Vagina (tissue), 2 donors: ENCODE measurements around the gene BFSP1.

Source experiments
- POLR2AphosphoS5 ChIP-seq, 2 donors: sonication (generic); formaldehyde crosslinking; IDR thresholded peaks; one replicate each; pipeline ENCODE4 v1.9.0; 2017; ENCODE audit warnings: antibody characterized with exemption in 2 of 2, mild to moderate bottlenecking in 2 of 2, low read depth in 1 of 2; ENCODE audit not compliant: insufficient read depth in 1 of 2
- TF ChIP-seq, protein P1 (sequence below), 3 experiments: fragments of 450-650 bp in 2 of 3; fragments of 200-600 bp in 1 of 3; sonication (generic) in 1 of 3; IDR thresholded peaks; one replicate each; pipeline ENCODE4 v1.5.1; 2017 to 2019; ENCODE audit warnings: antibody characterized with exemption in 3 of 3, mild to moderate bottlenecking in 2 of 3, moderate library complexity in 2 of 3

DNA sequence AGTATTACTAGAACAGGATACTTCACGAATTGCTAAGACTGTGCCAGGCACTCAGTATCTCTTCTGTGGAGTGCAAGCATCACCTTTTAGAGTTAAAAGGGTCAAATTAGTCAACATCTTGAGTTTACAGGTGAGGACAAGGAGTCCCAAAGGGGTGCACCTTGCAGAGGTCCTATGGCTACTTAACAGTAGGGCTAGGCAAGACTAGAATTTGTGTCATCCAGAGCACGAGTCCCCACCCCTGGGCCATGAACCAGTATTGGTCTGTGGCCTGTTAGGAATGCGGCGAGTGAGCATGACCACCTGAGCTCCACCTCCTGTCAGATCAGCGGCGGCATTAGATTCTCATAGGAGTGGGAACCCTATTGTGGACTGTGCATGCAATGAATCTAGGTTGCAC is 28.2 kb upstream of the BFSP1 start:
- TF ChIP-seq, protein P1, sequence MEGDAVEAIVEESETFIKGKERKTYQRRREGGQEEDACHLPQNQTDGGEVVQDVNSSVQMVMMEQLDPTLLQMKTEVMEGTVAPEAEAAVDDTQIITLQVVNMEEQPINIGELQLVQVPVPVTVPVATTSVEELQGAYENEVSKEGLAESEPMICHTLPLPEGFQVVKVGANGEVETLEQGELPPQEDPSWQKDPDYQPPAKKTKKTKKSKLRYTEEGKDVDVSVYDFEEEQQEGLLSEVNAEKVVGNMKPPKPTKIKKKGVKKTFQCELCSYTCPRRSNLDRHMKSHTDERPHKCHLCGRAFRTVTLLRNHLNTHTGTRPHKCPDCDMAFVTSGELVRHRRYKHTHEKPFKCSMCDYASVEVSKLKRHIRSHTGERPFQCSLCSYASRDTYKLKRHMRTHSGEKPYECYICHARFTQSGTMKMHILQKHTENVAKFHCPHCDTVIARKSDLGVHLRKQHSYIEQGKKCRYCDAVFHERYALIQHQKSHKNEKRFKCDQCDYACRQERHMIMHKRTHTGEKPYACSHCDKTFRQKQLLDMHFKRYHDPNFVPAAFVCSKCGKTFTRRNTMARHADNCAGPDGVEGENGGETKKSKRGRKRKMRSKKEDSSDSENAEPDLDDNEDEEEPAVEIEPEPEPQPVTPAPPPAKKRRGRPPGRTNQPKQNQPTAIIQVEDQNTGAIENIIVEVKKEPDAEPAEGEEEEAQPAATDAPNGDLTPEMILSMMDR (IDR thresholded peaks at IDR 0.05), result no peak
- TF ChIP-seq POLR2AphosphoS5 (IDR thresholded peaks at IDR 0.05; ENCODE audit: insufficient read depth in 1 of 2, low read depth in 1 of 2), result no peak
